GM12891 (cell line): ENCODE measurements around the gene BHMT2. TPM values are rescaled to one million over a fixed set of nuclear protein-coding genes. Genes with fewer than 3 reads are reported as not detected.

Experiments used
- DNase-seq: peaks from one replicate; pipeline ENCODE4 v3.0.0; 2011; ENCODE audit warnings: low spot score; ENCODE audit not compliant: insufficient read length
- FAIRE-seq: peaks from 2 replicates; lab custom pipeline; 2011; peaks lifted over from hg19 to GRCh38; lab: Jason Lieb, UNC
- PAX5 ChIP-seq: IDR thresholded peaks from 2 replicates; pipeline ENCODE4 v1.6.1; 2011; ENCODE audit warnings: low read length, moderate library complexity, mild to moderate bottlenecking; ENCODE audit not compliant: insufficient read depth, severe bottlenecking
- POLR2A ChIP-seq: IDR thresholded peaks from 2 replicates; pipeline ENCODE4 v1.6.1; 2011; ENCODE audit warnings: low read depth, low read length, control low read depth
- POLR2AphosphoS5 ChIP-seq: IDR thresholded peaks from 2 replicates; pipeline ENCODE4 v1.6.1; 2011; ENCODE audit warnings: low read depth, low read length, control low read depth
- POU2F2 ChIP-seq: IDR thresholded peaks from 2 replicates; pipeline ENCODE4 v1.6.1; 2011; ENCODE audit warnings: low read depth, mild to moderate bottlenecking, control low read depth, low read length, moderate library complexity
- SPI1 ChIP-seq: IDR thresholded peaks from 2 replicates; pipeline ENCODE4 v1.6.1; 2011; ENCODE audit warnings: low read depth, low read length, control low read depth
- TAF1 ChIP-seq: IDR thresholded peaks from 2 replicates; pipeline ENCODE4 v1.6.1; 2011; ENCODE audit warnings: low read depth, low read length, control low read depth
- polyA plus RNA-seq: library from polyadenylated mRNA; unstranded; fragments of >200 nt; gene quantifications from one replicate; pipeline ENCODE4 v1.2.1, GENCODE V29; 2012; ENCODE audit warnings: low read depth, missing spikeins, inconsistent platforms; ENCODE audit not compliant: missing spikeins

BHMT2 gene
- not detected for polyA plus RNA-seq

- no peak for TF ChIP-seq POU2F2
- TF ChIP-seq SPI1 = no peak
- TF ChIP-seq POLR2A = no peak
- TF ChIP-seq PAX5 = no peak
- TF ChIP-seq POLR2AphosphoS5 = no peak
- no peak for TF ChIP-seq TAF1
- peak; percentile 25 for DNase-seq
- no peak for FAIRE-seq
Observed at GRCh38 chr5:79069488-79070349, at the start of gene BHMT2, which contains the start of gene DMGDH. Gene BHMT2, plus strand, starts transcription at chr5:79069767. Its CDS starts 16 bp downstream, at chr5:79069783. Gene DMGDH, minus strand, starts transcription at chr5:79069674. Its CDS starts 54 bp downstream, at chr5:79069620.

DNA sequence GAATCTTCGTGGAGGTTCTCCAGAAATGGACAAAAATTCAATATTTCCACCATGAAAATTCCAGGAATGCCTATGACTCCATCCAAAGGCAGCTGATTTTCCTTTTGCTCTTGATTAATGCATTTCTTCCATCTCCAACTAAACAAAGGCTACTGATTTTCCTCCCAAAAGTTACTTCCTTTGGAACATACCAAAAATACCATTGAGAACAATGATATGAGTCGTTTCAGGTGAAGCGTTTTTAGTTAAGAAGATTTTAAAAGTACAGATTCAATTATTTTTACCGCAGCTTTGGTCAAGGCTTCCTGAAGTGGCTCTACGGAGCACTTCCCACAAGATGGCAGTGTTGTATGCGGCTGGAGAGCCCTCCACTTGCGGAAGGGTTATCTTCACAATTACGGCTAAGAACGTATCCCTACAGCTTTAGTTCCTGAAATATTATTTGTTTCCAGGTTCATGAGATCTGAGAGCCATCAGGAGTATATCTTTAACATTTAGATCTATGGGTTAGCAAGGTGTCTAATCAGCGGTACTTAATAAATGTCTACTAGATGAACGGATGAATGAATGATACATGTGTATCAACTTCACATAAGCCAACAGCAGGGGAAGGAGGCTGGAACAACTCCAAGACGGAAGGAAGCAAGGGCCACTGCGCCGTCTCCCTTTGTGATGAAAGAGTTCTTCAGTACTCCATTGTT lies 48.6 kb upstream of the BHMT2 start:
- FAIRE-seq = peak; percentile 75
- no peak for DNase-seq
- TF ChIP-seq SPI1 (no peak), POLR2AphosphoS5 (no peak), TAF1 (no peak), POLR2A (no peak), POU2F2 (no peak), PAX5 (no peak)

DNA sequence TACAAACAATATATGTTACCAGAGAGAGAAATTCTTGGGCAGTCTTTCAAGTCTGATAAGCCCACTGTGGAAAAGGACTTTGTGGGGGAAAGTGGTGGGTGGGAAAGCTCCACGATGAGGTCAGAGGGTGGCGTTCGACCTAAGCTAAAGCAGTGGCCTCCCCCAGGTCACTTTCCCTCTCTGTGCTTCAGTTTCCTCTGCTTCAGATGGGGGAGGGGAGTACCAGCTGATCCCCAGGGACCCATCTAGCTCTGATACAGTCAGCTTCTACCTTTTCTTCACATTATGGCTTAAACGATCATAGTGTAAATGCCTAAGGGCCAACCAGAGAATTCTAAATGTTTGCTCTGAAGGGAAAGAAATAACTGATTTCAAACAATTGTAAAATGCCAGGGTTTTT lies 47.8 kb upstream of the BHMT2 start:
- no peak for DNase-seq
- TF ChIP-seq POU2F2 (no peak), TAF1 (no peak), PAX5 (no peak), POLR2A (no peak), SPI1 (no peak), POLR2AphosphoS5 (no peak)
- FAIRE-seq = no peak

- TF ChIP-seq PAX5 = no peak
- FAIRE-seq (no peak), DNase-seq (no peak)
Observed at GRCh38 chr5:79022771-79023170, 46.8 kb upstream of the BHMT2 start.

DNA sequence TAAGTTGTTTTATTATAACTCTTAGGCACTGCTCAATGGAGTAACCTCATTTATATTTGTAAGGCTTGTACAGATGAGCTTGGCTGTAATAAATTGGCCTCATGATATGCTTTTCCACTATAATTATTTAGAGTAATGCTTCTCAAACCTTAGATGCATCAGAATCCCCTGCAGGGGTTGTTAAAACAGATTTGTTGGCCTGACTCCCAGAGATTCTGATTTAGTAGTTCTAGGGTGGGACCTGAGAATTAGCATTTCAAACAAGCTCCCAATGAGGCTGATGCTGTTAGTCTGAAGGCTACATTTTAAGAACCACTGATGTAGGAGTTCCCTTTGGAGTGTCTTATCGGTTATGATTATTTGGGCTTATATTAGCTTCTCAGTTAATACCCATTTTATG lies 46.2 kb upstream of the BHMT2 start:
- DNase-seq (no peak), FAIRE-seq (no peak)

DNA sequence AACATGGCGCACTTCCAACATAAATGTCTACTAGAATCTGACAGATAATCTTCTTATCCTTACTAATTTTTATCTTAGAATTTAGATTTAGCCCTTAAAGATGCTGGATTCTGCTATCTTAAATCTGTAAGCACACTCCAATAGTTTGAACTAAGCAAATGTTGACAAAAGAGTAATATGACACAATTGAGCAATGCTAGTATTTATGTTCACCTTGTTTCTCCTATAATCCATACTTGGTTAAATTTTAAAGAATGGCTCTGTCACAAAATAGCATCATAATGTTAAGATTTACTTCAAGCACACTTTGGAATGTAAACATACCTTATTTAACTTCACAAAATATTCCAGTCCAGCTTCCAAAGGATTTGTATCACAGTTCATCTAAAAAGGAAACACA lies 45.6 kb upstream of the BHMT2 start:
- TF ChIP-seq POLR2A (no peak), PAX5 (no peak)
- FAIRE-seq = no peak

More for the DNA sequence above, 46.2 kb upstream of the BHMT2 start:
- TF ChIP-seq POU2F2 = no peak

GRCh38 chr5:79025054-79025472 lies 44.5 kb upstream of the BHMT2 start:
- FAIRE-seq (no peak), DNase-seq (no peak)
- TF ChIP-seq SPI1 = no peak
- no peak for TF ChIP-seq TAF1
- TF ChIP-seq PAX5 = no peak
- TF ChIP-seq POLR2AphosphoS5 = no peak
- TF ChIP-seq POU2F2 = no peak
- no peak for TF ChIP-seq POLR2A

More for the DNA sequence above, 45.6 kb upstream of the BHMT2 start:
- no peak for DNase-seq

- FAIRE-seq = peak; percentile 58
- no peak for TF ChIP-seq POU2F2
- no peak for TF ChIP-seq TAF1
- TF ChIP-seq POLR2AphosphoS5 = no peak
- no peak for TF ChIP-seq POLR2A
- no peak for TF ChIP-seq SPI1
- no peak for TF ChIP-seq PAX5
Observed at GRCh38 chr5:79030663-79031484, 38.7 kb upstream of the BHMT2 start.

GRCh38 chr5:79031485-79031867 lies 38.1 kb upstream of the BHMT2 start:
- FAIRE-seq (no peak), DNase-seq (no peak)

More at GRCh38 chr5:79030663-79031484, 38.7 kb upstream of the BHMT2 start:
- DNase-seq = no peak

More at GRCh38 chr5:79031485-79031867, 38.1 kb upstream of the BHMT2 start:
- TF ChIP-seq POU2F2 (no peak), SPI1 (no peak), TAF1 (no peak), POLR2A (no peak), POLR2AphosphoS5 (no peak), PAX5 (no peak)
